ENCODE results near the gene EIF4G1. TPM values are rescaled to one million over a fixed set of nuclear protein-coding genes. Genes with fewer than 3 reads are reported as not detected.
"Not testable (repeated sequence)": the region's sequence is repeated elsewhere in the genome, so short reads cannot be mapped to it uniquely, and the experiment has no call there.

EIF4G1 gene
- total and polyA plus RNA-seq, 9 donors: 72.4 to 295 (median 206) TPM

GRCh38 chr3:184338511-184338945, 24.1 kb downstream of the EIF4G1 start:
- Histone ChIP-seq H3K27me3 (no peaks in the 10 kb centered on the region), H3K9me3 (no peaks in the 10 kb centered on the region), H3K36me3 (no peaks in the 10 kb centered on the region), H3K27ac (peak overlapping the region; percentile 93 to 95), H3K4me3 (peak overlapping the region; percentile 12), H3K4me1 (ENCODE audit: insufficient read depth) (peaks cover 20% of the 10 kb centered on the region)
- peak; percentile 90 to 96 (median 95) for DNase-seq
- intact Hi-C loops (cut with DNase I): no loop called here
- 6 to 11% (median 10%) methylated on average over 17 to 37 of the region's 37 CpGs for WGBS, 3 donors
- peak in 2 of 3 donors; percentile 14 to 35 for TF ChIP-seq CTCF (IDR thresholded peaks at IDR 0.05)
- peak; percentile 54 for TF ChIP-seq POLR2A (IDR thresholded peaks at IDR 0.05)
- TF ChIP-seq EP300 (IDR thresholded peaks at IDR 0.05): no peak

DNA sequence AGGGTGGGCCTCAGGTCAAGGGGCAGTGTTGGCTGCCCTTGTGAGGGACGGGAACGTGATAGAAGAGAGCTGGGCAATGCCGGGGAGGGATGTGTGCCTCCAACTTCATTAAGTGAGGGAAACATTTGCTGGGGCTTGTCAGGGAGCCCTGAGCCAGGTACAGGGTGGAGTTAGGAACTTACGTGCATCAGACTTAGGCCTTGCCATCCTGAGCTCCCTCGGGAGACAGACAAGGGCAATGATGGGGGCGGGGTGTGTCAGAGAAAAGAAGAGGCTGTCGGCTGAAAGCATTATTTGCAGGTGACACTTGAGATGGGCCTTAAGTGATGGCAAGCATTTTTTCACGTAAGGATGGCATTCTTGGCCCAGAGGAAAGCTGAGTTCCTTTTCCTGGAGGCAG, 24.6 kb downstream of the EIF4G1 start:
- Histone ChIP-seq H3K27ac (peak overlapping the region; percentile 93 to 95), H3K27me3 (no peaks in the 10 kb centered on the region), H3K9me3 (no peaks in the 10 kb centered on the region), H3K4me1 (ENCODE audit: insufficient read depth) (peaks cover 20% of the 10 kb centered on the region), H3K36me3 (no peaks in the 10 kb centered on the region), H3K4me3 (peak overlapping the region; percentile 12)
- 44 to 52% (median 44%) methylated on average over 8 of the region's 8 CpGs for WGBS, 3 donors
- DNase-seq: no peak
- intact Hi-C loops (cut with DNase I): no loop called here
- TF ChIP-seq POLR2A (IDR thresholded peaks at IDR 0.05): no peak
- no peak for TF ChIP-seq EP300 (IDR thresholded peaks at IDR 0.05)
- TF ChIP-seq CTCF (IDR thresholded peaks at IDR 0.05): no peak

DNA sequence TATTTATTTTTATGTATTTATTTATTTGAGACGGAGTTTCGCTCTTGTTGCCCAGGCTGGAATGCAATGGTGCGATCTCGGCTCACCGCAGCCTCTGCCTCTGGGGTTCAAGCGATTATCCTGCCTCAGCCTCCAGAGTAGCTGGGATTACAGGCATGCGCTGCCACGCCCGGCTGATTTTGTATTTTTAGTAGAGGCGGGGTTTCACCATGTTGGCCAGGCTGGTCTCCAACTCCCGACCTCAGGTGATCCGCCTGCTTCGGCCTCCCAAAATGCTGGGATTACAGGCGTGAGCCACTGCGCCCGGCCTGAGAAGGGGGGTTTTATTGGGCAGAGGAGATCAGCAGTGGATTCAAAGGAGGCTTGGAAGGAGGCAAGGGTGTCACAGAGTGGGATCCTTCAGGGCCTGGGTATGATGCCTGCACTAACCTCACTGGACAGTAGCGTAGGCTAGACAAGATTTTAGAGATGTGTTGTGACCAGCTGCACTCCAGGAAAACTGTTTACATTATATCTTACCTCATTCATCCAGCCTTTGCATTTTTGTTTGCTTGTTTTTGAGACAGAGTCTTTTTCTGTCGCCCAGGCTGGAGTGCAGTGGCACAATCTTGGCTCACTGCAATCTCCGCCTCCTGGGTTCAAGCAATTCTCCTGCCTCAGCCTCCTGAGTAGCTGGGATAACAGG, 25.2 kb downstream of the EIF4G1 start:
- peak overlapping the region in 1 of 2 donors; percentile 95 for H3K27ac ChIP-seq
- 88 to 90% (median 89%) methylated on average over 19 of the region's 19 CpGs for WGBS, 3 donors

DNA sequence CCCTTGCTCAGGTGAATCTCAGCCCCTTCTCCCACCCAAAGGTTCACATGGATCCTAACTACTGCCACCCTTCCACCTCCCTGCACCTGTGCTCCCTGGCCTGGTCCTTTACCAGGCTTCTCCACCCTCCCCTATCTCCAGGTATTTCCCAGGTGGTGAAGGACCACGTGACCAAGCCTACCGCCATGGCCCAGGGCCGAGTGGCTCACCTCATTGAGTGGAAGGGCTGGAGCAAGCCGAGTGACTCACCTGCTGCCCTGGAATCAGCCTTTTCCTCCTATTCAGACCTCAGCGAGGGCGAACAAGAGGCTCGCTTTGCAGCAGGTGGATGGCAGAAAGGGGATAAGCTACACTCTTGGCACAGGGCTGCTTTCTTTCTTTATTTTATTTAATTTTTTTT, 27.5 kb downstream of the EIF4G1 start:
- DNase-seq: no peak
- no peaks in the 10 kb centered on the region for H3K27me3 ChIP-seq
- WGBS, 3 donors: 81 to 92% (median 90%) methylated on average over 7 of the region's 7 CpGs
- intact Hi-C loops (cut with DNase I): no loop called here
- no peak overlapping the region for H3K4me3 ChIP-seq
- H3K27ac ChIP-seq: no peak overlapping the region
- H3K9me3 ChIP-seq: no peaks in the 10 kb centered on the region
- TF ChIP-seq POLR2A (IDR thresholded peaks at IDR 0.05) (no peak), EP300 (IDR thresholded peaks at IDR 0.05) (no peak), CTCF (IDR thresholded peaks at IDR 0.05) (no peak)
- H3K36me3 ChIP-seq: no peaks in the 10 kb centered on the region
- peaks cover 18% of the 10 kb centered on the region for H3K4me1 ChIP-seq (ENCODE audit: insufficient read depth)

More for the DNA sequence above, 25.2 kb downstream of the EIF4G1 start:
- DNase-seq; H3K27me3 ChIP-seq; H3K36me3 ChIP-seq; H3K9me3 ChIP-seq; H3K4me3 ChIP-seq; intact Hi-C loops (cut with DNase I): not testable (repeated sequence)
- peaks cover 20% of the 10 kb centered on the region for H3K4me1 ChIP-seq (ENCODE audit: insufficient read depth)

DNA sequence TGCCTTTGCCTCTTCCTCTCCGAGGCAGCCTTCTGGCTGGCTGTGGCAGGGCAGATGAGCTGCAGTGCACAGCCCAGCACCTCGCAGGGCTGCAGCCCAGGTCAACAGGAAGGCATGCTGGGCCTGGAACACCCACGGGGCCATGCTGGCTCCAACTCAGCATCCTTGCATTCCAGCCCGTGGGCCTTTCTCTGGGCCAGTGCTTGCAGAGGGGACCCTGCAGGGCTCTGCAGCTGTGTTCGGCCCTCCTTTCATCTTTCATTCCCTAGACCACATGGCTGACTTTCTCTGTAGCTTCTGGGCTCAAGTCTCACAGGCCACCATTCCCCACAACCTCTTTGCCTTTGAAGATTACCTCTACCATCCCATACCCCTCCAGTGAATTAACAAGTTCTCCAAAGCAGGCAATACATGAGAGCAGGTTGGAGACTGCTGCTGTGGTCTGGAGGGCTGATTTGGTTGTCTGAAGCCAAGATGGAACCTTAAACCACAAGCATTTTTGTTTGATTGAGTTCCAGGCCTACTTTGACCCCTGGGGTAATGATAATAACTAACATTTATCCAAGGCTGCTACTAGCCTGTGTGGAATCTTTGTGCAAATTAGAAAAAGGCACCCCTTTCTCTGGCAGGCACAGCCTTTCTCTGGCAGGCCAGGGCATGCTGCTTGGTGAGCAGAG, 28.9 kb downstream of the EIF4G1 start:
- WGBS, 3 donors: 33 to 43% (median 43%) methylated on average over 5 of the region's 5 CpGs
- Histone ChIP-seq H3K27ac (no peak overlapping the region), H3K27me3 (no peaks in the 10 kb centered on the region), H3K4me3 (no peak overlapping the region), H3K36me3 (no peaks in the 10 kb centered on the region), H3K4me1 (ENCODE audit: insufficient read depth) (peaks cover 13% of the 10 kb centered on the region), H3K9me3 (no peaks in the 10 kb centered on the region)
- intact Hi-C loops (cut with DNase I): no loop called here
- DNase-seq: no peak
- TF ChIP-seq CTCF (IDR thresholded peaks at IDR 0.05) (no peak), POLR2A (IDR thresholded peaks at IDR 0.05) (no peak), EP300 (IDR thresholded peaks at IDR 0.05) (no peak)
